Stimulated activated CD4-positive, alpha-beta T cell treated with anti-CD3 and anti-CD28 coated beads, Interleukin-12 subunit alpha, Interleukin-12 subunit beta, amount 100 ng/mL, for 48 hours (primary cell): ENCODE results near the gene CCDC92B.
"Not testable (repeated sequence)": the region's sequence is repeated elsewhere in the genome, so short reads cannot be mapped to it uniquely, and the experiment has no call there.

Experiments
- DNase-seq, 3 donors: peaks; one replicate each; pipeline ENCODE4 v3.0.0-alpha.2; 2020; ENCODE audit warnings: low read depth in 2 of 3, low spot score in 1 of 3

CCDC92B gene

GRCh38 chr17:2691069-2691871 lies 58.2 kb downstream of the CCDC92B start:
- DNase-seq: no peak

DNA sequence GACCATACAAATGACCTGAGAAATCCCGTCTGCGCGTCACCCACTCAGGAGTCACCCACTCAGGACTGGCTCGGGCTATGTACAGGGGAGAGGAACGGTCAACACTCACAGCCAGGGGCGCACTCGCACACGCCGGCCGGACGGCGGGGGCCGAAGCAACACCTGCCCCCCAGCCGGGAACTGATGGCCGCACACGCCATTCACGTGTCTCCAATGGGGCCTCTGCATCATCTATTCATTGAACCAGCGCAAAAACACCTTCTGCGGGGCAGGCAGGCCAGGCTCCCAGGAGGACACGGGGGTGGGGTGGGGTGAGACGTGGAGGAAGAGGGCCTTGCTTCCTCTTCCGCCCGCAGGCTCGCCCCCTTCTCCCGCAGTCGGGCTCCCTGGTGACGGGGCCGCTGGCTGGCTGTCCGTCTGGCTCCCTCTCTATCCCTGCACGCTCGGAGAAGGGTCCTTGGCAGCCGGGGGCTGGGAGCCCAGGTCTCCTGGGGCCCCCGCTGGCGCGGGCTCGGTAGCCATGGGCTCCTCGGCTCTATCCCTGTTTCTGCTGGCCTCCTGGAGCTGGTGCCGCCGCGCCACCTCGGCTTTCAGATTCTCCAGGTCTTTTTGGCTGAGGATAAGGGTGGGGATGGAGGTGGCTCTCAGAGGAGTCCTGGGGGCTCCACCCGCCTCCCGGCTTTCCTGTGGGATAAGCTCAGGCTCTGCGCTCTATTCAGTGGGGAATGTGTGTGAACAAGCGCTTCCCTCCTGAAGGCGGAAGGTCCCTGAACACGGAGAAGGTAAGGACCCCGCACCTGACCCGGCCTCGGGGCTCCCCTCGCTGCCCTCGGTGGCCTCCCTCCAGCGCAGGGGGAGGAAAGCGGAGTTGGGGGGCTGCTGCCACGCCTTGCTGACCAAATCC lies 59.0 kb downstream of the CCDC92B start:
- DNase-seq: no peak

DNA sequence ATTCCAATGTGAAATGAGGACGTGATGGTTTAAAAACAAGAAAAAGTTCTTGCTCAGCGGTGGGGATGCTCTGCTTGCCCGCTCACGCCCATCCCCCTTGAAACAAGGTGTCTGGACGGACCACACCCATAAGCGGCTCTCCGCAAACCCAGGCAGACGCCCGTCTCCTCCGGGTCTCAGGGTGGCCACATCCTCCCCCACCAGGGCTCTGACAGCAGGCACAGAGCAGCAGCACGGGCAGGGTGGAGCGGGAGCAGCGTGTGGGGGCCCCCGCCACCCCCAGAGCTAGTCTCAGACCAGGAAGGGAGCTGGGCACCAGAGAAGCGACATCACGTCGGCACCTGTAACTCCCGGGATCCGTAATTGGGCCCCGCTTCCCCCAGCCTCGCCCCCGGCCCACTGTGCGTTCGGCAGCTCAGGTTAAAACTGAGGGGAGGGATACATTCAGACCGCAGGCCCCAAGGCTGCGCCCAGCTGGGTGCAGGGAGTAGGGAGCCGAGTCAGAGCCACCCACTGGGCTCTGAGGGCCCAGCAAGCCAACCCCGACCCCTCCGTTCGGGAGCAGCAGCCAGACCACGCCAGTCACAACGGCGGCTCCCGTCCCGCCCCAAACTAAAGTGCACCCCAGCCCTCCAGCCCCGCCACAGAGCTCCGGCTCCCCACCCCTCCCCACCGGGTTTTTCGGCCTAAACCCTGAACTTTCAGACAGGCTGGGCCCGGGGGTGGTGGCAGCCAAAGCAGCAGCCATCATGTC lies 59.9 kb downstream of the CCDC92B start:
- DNase-seq: no peak

GRCh38 chr17:2688351-2689342 lies 60.8 kb downstream of the CCDC92B start:
- no peak for DNase-seq

GRCh38 chr17:2687074-2687418 lies 62.4 kb downstream of the CCDC92B start:
- DNase-seq: no peak

GRCh38 chr17:2685696-2686095 lies 63.8 kb downstream of the CCDC92B start:
- no peak for DNase-seq

DNA sequence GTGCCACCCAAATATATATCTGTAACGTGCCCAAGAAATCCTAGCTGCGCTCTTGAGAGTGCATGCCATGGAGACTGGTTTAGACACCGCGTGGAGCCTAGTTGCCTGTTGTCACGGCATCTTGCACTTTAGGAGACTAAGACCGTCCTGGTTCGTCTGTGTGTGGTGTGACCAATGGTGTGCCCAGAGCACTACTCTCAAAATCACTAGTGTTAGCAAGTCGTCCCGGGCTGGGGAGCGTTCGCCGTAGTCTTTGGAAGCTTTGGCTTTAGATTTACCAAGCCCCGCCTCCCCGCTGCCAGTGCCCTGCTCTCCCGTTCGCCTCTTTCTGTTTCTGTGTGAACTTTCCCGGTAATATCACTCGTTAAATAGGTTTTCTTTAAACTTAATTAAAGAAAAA lies 64.9 kb downstream of the CCDC92B start:
- no peak for DNase-seq

DNA sequence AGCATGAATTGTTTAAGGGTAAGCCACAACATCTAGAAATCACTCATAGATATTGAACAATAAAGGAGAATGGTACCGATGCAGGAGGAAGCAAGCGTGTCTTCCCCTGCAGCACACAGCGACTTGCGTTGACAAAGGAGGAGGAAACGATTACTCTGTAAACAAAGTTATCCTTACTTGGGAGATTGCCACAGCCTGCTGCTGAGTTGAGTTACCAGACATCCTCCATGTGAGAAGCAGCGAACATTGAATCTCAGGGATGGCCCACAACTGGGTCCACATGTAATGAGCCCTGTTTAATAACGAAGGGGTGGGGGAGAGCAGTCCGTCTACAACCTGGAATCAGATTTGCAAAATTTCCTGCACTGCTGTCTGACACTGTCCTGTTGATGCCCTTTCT lies 65.5 kb downstream of the CCDC92B start:
- no peak for DNase-seq

- no peak for DNase-seq
Observed at GRCh38 chr17:2682176-2682938, 67.1 kb downstream of the CCDC92B start.

DNA sequence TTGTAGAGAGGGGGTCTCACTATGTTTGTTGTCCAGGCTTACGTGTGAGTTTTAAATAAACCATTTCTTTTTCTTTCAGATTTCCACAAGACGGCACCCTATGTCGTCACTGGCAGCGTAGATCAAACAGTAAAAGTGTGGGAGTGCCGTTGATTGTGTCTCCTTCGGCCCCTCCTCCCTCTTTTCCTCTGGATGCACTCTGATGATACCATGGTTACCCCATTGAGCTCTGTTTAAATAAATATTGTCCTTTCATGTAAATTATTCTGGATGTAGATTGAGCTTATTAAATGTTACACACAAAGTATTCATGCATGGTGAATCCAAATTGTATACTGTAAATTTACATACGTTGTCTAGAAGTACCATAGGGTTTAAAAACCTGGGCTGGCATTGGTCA lies 67.8 kb downstream of the CCDC92B start:
- no peak for DNase-seq

DNA sequence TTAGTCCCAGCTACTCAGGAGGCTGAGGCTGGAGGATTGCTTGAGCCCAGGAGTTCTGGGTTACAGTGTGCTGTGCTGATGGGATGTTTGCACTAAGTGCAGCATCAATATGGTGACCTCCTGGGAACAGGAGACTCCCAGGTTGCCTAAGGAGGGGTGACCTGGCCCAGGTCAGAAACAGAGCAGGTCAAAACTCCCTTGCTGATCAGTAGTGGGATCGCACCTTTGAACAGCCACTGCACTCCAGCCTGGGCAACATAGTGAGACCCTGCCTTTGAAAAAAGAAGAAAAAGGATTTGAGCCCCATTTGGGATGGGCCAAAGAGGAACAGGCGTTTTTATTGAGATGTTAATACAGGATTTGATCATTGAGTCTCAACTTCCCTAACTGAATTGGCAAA lies 68.5 kb downstream of the CCDC92B start:
- DNase-seq: no peak

DNA sequence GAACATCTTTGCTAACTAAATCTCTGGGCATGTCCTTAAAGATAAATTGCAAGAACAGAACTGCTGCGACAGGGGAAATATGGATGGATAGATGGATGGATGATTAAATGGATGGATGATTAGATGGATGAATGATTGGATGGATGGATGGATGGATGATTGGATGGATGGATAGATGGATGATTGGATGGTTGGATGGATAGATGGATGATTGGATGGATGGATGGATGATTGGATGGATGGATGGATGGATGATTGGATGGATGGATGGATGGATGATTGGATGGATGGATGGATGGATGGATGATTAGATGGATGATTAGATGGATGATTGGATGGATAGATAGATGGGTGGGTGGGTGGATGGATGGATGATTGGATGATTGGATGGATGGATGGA lies 70.2 kb downstream of the CCDC92B start:
- DNase-seq: not testable (repeated sequence)
